ENCODE measurements around the gene IFNLR1. TPM values are rescaled to one million over a fixed set of nuclear protein-coding genes. Genes with fewer than 3 reads are reported as not detected.

IFNLR1 gene
- total RNA-seq, 1 experiment from 2014 or later = 17.7 TPM

- Histone ChIP-seq H3K4me2 (ENCODE audit: low read depth, low read length, poor library complexity, severe bottlenecking) (no peak overlapping the region), H3K4me1 (ENCODE audit: low read length) (peaks cover 29% of the 10 kb centered on the region), H4K20me1 (ENCODE audit: insufficient read depth, low read depth, low read length) (no peaks in the 10 kb centered on the region), H3K27me3 (ENCODE audit: low read length) (no peaks in the 10 kb centered on the region), H3K36me3 (ENCODE audit: insufficient read depth, low read length) (no peaks in the 10 kb centered on the region), H3K4me3 (ENCODE audit: low read length) (no peak overlapping the region), H2AFZ (ENCODE audit: low read length) (no peak overlapping the region), H3K9me3 (ENCODE audit: low read length) (no peaks in the 10 kb centered on the region), H3K27ac (ENCODE audit: low read length) (no peak overlapping the region), H3K79me2 (ENCODE audit: low read length) (no peaks in the 10 kb centered on the region), H3K9ac (ENCODE audit: low read length) (no peak overlapping the region), H3K9me2 (replicated peaks; ENCODE audit: insufficient read depth, low read length) (no peaks in the 10 kb centered on the region)
- no peak for DNase-seq
Observed at GRCh38 chr1:24147816-24148215, 39.3 kb downstream of the IFNLR1 start.

- H3K27ac ChIP-seq (ENCODE audit: low read length) = no peak overlapping the region
- H3K9me2 ChIP-seq (replicated peaks; ENCODE audit: insufficient read depth, low read length) = no peaks in the 10 kb centered on the region
- H3K4me1 ChIP-seq (ENCODE audit: low read length) = peaks cover 23% of the 10 kb centered on the region
- no peaks in the 10 kb centered on the region for H3K27me3 ChIP-seq (ENCODE audit: low read length)
- no peak overlapping the region for H2AFZ ChIP-seq (ENCODE audit: low read length)
- no peak overlapping the region for H3K4me2 ChIP-seq (ENCODE audit: low read depth, low read length, poor library complexity, severe bottlenecking)
- DNase-seq = no peak
- no peaks in the 10 kb centered on the region for H3K79me2 ChIP-seq (ENCODE audit: low read length)
- no peaks in the 10 kb centered on the region for H4K20me1 ChIP-seq (ENCODE audit: insufficient read depth, low read depth, low read length)
- no peaks in the 10 kb centered on the region for H3K36me3 ChIP-seq (ENCODE audit: insufficient read depth, low read length)
- H3K4me3 ChIP-seq (ENCODE audit: low read length) = no peak overlapping the region
- no peaks in the 10 kb centered on the region for H3K9me3 ChIP-seq (ENCODE audit: low read length)
- H3K9ac ChIP-seq (ENCODE audit: low read length) = no peak overlapping the region
Observed at GRCh38 chr1:24147194-24147593, 39.9 kb downstream of the IFNLR1 start.

- Histone ChIP-seq H4K20me1 (ENCODE audit: insufficient read depth, low read depth, low read length) (no peaks in the 10 kb centered on the region), H3K9me2 (replicated peaks; ENCODE audit: insufficient read depth, low read length) (no peaks in the 10 kb centered on the region), H3K36me3 (ENCODE audit: insufficient read depth, low read length) (no peaks in the 10 kb centered on the region), H3K79me2 (ENCODE audit: low read length) (no peaks in the 10 kb centered on the region), H2AFZ (ENCODE audit: low read length) (no peak within 1 kb of the TSS), H3K4me1 (ENCODE audit: low read length) (no peaks in the 10 kb centered on the region), H3K4me2 (ENCODE audit: low read depth, low read length, poor library complexity, severe bottlenecking) (no peak within 1 kb of the TSS), H3K27me3 (ENCODE audit: low read length) (no peaks in the 10 kb centered on the region; the same call in 1 of the 2 replicates), H3K9ac (ENCODE audit: low read length) (no peak within 1 kb of the TSS), H3K9me3 (ENCODE audit: low read length) (no peaks in the 10 kb centered on the region), H3K27ac (ENCODE audit: low read length) (no peak within 1 kb of the TSS), H3K4me3 (ENCODE audit: low read length) (no peak within 1 kb of the TSS)
- no peak for DNase-seq
Observed at GRCh38 chr1:24142546-24143534, 44.2 kb downstream of the IFNLR1 start, which contains the start of gene IL22RA1. Gene IL22RA1 (minus strand): TSS chr1:24143140. CDS start chr1:24143082, 58 bp downstream.

GRCh38 chr1:24141311-24141997 is 45.6 kb downstream of the IFNLR1 start:
- H3K9ac ChIP-seq (ENCODE audit: low read length) = no peak overlapping the region
- no peaks in the 10 kb centered on the region for H3K36me3 ChIP-seq (ENCODE audit: insufficient read depth, low read length)
- no peaks in the 10 kb centered on the region for H3K4me1 ChIP-seq (ENCODE audit: low read length)
- no peaks in the 10 kb centered on the region for H3K9me3 ChIP-seq (ENCODE audit: low read length)
- H3K4me2 ChIP-seq (ENCODE audit: low read depth, low read length, poor library complexity, severe bottlenecking) = no peak overlapping the region
- no peaks in the 10 kb centered on the region for H3K9me2 ChIP-seq (replicated peaks; ENCODE audit: insufficient read depth, low read length)
- no peaks in the 10 kb centered on the region for H4K20me1 ChIP-seq (ENCODE audit: insufficient read depth, low read depth, low read length)
- H3K4me3 ChIP-seq (ENCODE audit: low read length) = no peak overlapping the region
- H2AFZ ChIP-seq (ENCODE audit: low read length) = no peak overlapping the region
- no peak overlapping the region for H3K27ac ChIP-seq (ENCODE audit: low read length)
- H3K79me2 ChIP-seq (ENCODE audit: low read length) = no peaks in the 10 kb centered on the region
- no peaks in the 10 kb centered on the region; the same call in 1 of the 2 replicates for H3K27me3 ChIP-seq (ENCODE audit: low read length)
- DNase-seq = no peak

GRCh38 chr1:24140741-24141181 is 46.3 kb downstream of the IFNLR1 start:
- Histone ChIP-seq H3K27ac (ENCODE audit: low read length) (no peak overlapping the region), H3K9ac (ENCODE audit: low read length) (no peak overlapping the region), H3K4me2 (ENCODE audit: low read depth, low read length, poor library complexity, severe bottlenecking) (no peak overlapping the region), H3K4me1 (ENCODE audit: low read length) (no peaks in the 10 kb centered on the region), H2AFZ (ENCODE audit: low read length) (no peak overlapping the region), H4K20me1 (ENCODE audit: insufficient read depth, low read depth, low read length) (no peaks in the 10 kb centered on the region), H3K9me3 (ENCODE audit: low read length) (no peaks in the 10 kb centered on the region), H3K79me2 (ENCODE audit: low read length) (no peaks in the 10 kb centered on the region), H3K36me3 (ENCODE audit: insufficient read depth, low read length) (no peaks in the 10 kb centered on the region), H3K27me3 (ENCODE audit: low read length) (no peaks in the 10 kb centered on the region; the same call in 1 of the 2 replicates), H3K9me2 (replicated peaks; ENCODE audit: insufficient read depth, low read length) (no peaks in the 10 kb centered on the region), H3K4me3 (ENCODE audit: low read length) (no peak overlapping the region)
- no peak for DNase-seq

- Histone ChIP-seq H3K4me1 (ENCODE audit: low read length) (no peaks in the 10 kb centered on the region), H3K9ac (ENCODE audit: low read length) (no peak overlapping the region), H3K9me2 (replicated peaks; ENCODE audit: insufficient read depth, low read length) (no peaks in the 10 kb centered on the region), H3K27me3 (ENCODE audit: low read length) (no peaks in the 10 kb centered on the region; the same call in 1 of the 2 replicates), H3K9me3 (ENCODE audit: low read length) (no peaks in the 10 kb centered on the region), H3K4me3 (ENCODE audit: low read length) (no peak overlapping the region), H3K4me2 (ENCODE audit: low read depth, low read length, poor library complexity, severe bottlenecking) (no peak overlapping the region), H2AFZ (ENCODE audit: low read length) (no peak overlapping the region), H3K36me3 (ENCODE audit: insufficient read depth, low read length) (no peaks in the 10 kb centered on the region), H3K79me2 (ENCODE audit: low read length) (no peaks in the 10 kb centered on the region), H4K20me1 (ENCODE audit: insufficient read depth, low read depth, low read length) (no peaks in the 10 kb centered on the region), H3K27ac (ENCODE audit: low read length) (no peak overlapping the region)
- no peak for DNase-seq
Observed at GRCh38 chr1:24139841-24140425, 47.2 kb downstream of the IFNLR1 start.

GRCh38 chr1:24139222-24139489 is 47.9 kb downstream of the IFNLR1 start:
- H3K9ac ChIP-seq (ENCODE audit: low read length) = no peak overlapping the region
- no peaks in the 10 kb centered on the region for H3K9me2 ChIP-seq (replicated peaks; ENCODE audit: insufficient read depth, low read length)
- H3K27ac ChIP-seq (ENCODE audit: low read length) = no peak overlapping the region
- H2AFZ ChIP-seq (ENCODE audit: low read length) = no peak overlapping the region
- H3K4me2 ChIP-seq (ENCODE audit: low read depth, low read length, poor library complexity, severe bottlenecking) = no peak overlapping the region
- no peaks in the 10 kb centered on the region for H3K36me3 ChIP-seq (ENCODE audit: insufficient read depth, low read length)
- no peak for DNase-seq
- H3K4me1 ChIP-seq (ENCODE audit: low read length) = no peaks in the 10 kb centered on the region
- H3K27me3 ChIP-seq (ENCODE audit: low read length) = no peaks in the 10 kb centered on the region; the same call in 1 of the 2 replicates
- H3K79me2 ChIP-seq (ENCODE audit: low read length) = no peaks in the 10 kb centered on the region
- H3K4me3 ChIP-seq (ENCODE audit: low read length) = no peak overlapping the region
- no peaks in the 10 kb centered on the region for H3K9me3 ChIP-seq (ENCODE audit: low read length)
- no peaks in the 10 kb centered on the region for H4K20me1 ChIP-seq (ENCODE audit: insufficient read depth, low read depth, low read length)
